HG02938 (cell line): ENCODE measurements around the gene RAB44.
"Not testable (repeated sequence)": the region's sequence is repeated elsewhere in the genome, so short reads cannot be mapped to it uniquely, and the experiment has no call there.

Experiments used
- ATAC-seq: cut with Tn5 transposase; IDR thresholded peaks from one replicate; pipeline ENCODE4 v1.9.1; 2021; ENCODE audit warnings: mild to moderate bottlenecking, moderate library complexity; ENCODE audit not compliant: unreplicated experiment

Gene RAB44

DNA sequence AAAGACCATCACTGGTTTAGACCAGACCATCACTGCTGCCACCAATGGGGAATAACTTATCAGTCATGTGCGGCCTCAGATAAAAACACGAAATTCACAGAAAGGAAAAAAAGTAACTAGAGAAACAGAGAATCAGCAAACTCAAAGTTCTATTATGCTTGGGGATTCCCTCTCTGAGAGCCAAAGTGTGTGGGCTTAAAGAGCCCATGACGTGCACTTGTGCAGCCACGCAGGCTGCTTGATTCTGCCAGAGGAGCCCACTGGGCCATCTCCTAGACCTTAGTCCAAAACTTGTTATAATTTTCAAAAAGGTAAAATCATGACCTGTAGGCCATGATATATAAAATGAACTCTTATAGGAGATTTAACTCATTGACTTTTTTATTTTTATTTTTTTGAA, 15.2 kb downstream of the RAB44 start:
- no peak for ATAC-seq

DNA sequence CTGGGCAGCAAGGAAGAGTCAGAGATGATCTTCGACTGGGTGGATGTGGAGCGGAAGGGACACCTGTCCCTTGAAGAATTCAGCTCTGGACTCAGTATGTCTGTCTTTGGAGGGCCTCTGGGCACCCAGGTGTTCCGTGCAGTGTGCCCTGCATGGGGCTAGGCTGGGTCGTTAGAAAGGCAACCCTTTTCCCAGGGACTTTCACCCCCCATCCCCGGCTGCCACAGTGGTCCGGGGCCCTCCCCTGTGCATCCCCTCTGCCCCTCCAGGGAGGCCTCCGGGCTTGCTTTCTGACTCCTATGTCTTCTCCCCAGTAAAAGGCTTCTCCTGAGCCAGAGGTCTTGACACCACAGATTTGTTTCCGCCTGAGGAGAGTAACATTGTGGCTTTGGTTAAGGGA, 16.2 kb downstream of the RAB44 start:
- no peak for ATAC-seq

DNA sequence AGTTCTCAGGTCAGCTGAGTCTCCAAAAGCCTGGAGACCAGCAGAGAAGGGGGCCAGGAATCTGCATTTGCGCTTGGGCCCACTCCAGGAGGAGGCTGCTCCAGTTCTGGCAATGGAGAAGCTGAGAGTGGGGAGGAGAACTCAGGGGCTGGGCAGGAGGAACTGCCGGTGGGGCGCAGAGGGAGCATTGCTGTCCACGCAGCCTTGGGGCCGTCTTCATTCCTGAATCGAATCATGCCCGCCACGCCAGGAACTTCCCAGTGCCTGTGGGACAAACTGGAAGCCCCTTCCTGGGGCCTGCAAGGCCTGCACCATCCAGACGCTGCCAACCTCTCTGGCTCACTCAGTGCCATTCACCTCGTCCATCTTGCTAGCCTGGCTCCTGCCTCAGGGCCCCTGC, 16.9 kb downstream of the RAB44 start:
- no peak for ATAC-seq

DNA sequence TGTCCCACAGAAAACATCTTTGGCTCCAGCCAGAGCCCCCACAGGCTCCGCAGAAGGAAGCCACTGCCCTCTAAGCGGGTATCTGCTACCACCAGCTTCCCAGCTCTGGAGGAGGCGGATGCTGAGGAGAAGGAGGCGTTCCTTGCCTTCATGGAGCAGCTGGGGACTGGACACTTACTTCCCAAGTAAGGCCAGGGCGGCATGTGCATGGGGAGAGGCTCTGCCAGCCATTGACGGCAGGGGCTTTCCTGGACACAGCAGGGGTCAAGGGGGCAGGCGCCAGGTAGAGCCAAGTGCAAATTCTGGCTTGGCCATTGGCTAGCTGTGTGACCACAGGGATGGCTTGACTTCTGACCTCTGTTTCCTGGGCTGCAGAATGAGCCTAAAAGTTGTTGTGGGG, 17.8 kb downstream of the RAB44 start:
- ATAC-seq, result no peak

DNA sequence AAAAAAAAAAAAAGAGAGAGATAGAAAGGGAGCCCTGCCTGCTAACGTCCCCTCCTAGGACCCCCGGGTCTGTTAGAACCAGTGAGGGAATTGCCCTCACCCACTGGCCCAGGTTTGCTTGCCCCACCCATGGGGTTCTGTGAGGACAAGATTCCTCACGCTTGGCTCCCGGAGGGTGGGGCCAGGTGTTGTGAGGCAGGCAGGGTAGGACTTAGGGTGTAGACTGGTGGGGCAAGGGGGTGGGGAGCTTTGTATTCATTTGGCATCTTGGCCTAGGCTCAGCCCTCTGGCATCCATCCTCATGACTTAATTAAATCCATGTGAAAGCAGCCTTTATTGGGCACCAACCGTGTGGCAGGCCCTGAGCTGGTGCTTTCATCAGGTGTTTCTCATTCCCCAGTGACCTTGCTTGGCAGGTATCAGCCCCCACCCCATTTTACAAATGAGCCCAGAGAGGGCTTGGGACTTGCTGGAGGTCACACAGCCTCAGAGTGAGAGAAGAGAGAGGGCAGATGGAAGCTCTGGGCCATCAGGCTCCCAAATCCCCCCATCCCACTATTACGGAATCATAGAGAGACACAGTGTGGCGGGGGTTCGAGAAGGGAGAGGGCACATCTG, 19.0 kb downstream of the RAB44 start:
- no peak for ATAC-seq

DNA sequence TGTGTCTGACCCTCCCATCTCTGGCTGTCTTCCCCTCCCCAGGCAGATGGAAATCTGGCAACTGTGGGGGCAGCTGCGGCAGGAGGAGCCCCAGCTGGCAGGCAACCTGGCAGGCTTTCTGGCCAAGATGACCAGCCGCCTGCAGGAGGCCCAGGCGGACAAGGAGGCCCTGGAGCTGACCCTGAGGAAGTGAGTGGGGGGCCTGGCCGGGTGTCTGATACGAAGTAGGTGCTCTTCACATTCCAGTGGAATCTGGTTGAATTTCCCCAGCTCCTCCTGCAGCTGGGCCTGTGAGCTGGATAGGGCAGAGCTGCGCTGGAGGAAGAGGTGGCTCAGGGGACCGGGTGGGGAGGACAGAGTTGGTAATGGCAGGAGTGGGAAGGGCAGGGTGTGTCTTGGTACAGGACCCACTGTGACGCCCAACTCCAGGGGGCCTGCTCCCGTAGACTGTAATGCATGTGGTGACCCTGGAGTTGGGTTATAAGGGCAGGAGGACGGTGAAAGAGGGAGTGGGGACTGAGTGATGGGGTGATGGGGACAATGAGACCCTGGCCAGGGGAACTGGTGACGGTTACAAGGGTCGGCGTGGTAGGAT, 19.7 kb downstream of the RAB44 start:
- ATAC-seq, result no peak

DNA sequence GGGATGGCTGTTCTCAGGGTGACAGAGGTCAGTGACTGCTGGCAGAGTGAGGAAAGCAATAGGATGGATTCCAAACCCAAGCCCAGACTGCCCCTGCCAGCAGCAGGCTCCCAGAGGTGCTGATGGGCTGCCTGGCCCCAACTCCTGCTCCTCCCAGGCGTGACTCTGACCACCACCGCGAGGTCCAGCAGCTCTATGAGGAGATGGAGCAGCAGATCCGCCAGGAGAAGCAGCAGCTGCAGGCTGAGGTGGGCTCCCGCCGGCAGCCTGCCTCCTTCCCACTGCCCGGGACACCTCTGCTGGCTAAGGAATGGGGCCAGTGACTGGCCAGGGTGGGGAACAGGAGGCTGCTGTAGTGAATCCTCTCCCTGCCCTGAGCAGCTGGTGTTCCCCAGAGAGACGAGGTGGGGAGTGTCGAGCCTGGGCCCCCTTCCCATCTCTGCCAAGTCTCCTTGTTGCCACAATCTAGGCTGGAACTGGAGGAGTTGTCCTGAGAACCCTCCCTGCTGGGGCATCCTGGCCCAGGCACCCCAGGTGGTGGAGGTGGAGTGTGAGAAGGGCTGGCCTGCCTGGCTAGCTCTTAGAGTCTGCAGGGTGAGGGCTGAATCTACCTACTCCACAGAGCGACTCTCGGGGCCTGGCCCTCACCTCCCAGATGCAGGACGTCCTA, 20.4 kb downstream of the RAB44 start:
- ATAC-seq, result no peak

DNA sequence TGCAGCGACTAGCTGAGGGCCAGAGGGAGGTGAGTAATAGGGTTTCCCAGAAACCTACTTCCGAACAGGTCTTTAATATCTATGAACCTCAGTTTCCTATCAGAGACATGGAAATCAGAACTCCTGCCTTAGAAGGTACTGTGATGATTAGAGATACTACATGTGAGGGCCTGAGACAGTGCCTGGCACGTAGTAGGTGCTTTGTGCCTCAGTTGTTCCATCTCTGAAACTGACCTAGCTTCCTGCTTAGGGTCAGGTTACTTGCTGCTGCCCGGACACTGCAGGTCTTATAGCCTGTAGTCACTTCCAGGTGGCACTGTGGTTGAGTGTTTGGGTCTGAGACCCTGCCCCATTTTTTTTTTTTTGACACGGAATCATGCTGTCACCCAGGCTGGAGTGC, 20.9 kb downstream of the RAB44 start:
- ATAC-seq, result no peak

DNA sequence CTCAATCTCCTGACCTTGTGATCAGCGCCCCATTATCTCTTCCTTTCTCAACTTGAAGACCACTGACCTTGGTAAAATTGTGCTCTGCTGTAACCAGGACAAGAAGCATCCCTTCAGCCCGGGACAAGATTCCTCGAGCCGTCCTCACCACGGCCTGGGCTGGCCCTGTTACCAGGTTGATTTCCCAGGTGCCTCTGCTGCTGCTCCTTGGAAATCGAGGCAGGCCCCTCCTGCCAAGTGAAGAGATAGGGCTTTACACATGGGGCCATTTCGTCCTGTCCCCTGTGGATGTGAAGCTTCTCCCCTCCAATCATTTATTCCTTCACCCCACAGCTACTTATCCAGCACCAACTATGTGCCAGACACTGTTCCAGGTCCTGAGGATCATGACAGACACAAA, 21.5 kb downstream of the RAB44 start:
- ATAC-seq, result no peak

DNA sequence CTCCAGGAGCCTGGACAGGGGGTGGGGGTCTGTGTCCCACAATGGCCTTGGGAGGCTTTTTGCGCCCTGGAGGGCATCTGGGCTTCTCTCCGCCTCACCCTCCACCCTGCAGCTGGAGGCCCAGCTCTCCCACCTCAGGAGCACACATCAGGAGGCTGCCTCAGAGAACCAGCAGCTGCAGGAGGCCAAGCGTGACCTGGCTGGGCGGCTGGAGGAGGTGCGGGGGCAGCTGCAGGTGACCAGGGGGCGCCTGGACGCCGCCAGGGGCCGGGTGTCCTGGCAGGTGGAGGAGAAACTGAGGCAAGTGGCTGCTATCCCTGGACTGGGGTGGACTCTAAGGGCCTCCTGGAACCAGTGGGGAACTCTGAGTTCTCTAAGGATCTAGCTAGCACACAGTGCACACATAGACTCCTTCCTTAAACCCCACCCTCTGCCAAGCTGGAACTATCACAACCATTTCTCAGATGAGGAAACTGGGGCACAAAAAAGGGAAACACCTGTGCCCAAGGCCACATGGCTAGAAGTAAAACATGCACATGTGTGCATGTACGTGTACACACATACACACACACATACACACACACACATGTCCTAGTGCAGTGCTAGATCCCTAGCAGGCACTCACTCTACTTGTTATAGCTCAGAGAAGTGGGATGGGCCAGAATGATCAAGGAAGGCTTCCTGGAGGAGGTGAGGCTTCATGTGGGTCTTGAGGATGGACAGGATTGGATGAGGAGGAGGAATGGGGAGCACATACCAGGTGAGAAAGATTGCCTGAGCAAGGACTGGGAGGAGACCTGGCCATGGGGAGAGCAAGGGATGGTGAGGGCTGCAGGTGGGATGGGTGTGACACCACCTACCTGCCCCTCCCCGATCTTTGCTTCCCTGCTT, 22.9 kb downstream of the RAB44 start:
- ATAC-seq, result no peak

DNA sequence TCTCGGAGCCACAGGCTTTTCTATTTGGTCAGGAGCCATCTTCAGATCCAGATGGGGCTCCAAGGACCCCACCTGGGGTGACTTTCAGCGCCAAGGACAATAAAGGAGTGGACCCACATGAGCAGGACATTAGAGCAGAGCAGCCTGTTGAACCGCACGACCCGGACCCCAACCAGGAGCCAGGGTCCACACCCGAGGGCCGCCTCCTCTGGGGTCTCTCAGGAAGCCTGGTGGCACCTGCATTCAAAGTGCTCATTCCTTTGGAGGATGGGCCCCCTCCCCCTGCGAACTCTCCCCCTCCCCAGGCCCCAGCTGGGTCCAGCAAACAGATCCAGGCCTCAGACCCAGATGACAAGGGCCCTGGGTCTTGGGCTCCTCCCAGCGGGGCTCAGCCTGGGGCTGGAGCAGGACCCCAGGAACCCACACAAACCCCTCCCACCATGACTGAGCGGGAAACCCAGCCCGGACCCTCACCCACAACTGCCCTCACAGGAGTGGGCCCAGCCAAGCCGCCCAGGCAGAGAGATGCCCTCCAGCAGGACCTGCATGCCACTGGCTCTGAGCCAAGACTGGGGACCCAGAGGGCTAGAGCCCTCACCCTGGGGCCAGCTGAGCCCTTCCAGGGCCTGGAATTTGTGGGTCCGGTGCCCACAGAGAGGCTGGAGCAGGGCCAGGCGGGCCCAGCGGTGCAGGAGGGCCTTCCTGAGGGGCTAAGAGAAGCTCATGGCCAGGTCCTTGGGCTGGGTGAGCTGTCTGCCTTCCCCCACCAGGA, 23.9 kb downstream of the RAB44 start:
- no peak for ATAC-seq

DNA sequence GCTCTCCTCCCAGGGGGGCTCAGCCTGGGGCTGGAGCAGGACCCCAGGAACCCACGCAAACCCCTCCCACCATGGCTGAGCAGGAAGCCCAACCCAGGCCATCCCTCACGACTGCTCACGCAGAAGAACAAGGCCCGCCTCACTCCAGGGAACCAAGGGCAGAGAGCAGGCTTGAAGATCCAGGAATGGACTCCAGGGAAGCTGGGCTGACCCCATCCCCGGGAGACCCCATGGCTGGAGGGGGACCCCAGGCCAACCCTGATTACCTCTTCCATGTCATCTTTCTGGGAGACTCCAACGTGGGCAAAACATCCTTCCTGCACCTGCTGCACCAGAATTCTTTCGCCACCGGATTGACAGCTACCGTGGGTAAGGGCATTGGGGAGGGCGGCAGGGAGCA, 24.7 kb downstream of the RAB44 start:
- no peak for ATAC-seq

DNA sequence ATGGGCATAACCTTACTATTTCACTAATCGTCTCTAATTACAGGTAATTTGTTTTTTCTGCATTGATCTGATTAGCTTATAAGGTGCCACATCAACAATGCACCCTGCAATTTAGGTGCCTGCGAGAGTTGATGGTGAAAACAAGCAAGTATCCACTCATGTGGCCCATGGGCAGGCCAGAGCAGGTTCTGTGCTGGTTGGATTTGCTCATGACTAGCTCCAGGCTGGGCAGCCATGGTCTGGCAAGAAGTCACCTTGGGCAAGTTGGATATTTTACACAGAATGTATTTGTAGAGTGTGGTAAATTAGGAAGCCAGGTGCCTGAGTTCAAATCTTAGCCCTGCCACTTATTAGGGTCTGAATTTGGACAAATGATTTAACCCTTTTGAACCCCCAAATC, 25.3 kb downstream of the RAB44 start:
- no peak for ATAC-seq

DNA sequence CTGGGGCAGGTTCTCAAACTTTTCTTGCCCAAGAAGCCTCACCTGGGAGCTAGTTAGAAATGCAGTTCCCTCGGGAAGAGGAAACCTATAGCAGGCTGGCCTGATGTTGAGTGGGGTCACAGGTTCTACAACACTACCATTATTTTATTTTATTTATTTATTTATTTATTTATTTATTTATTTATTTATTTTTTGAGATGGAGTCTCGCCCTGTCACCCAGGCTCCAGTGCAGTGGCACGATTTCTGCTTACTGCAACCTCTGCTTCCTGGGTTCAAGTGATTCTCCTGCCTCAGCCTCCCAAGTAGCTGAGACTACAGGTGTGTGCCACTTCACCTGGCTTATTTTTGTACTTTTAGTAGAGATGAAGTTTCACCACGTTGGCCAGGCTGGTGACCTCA, 26.4 kb downstream of the RAB44 start:
- not testable (repeated sequence) for ATAC-seq

DNA sequence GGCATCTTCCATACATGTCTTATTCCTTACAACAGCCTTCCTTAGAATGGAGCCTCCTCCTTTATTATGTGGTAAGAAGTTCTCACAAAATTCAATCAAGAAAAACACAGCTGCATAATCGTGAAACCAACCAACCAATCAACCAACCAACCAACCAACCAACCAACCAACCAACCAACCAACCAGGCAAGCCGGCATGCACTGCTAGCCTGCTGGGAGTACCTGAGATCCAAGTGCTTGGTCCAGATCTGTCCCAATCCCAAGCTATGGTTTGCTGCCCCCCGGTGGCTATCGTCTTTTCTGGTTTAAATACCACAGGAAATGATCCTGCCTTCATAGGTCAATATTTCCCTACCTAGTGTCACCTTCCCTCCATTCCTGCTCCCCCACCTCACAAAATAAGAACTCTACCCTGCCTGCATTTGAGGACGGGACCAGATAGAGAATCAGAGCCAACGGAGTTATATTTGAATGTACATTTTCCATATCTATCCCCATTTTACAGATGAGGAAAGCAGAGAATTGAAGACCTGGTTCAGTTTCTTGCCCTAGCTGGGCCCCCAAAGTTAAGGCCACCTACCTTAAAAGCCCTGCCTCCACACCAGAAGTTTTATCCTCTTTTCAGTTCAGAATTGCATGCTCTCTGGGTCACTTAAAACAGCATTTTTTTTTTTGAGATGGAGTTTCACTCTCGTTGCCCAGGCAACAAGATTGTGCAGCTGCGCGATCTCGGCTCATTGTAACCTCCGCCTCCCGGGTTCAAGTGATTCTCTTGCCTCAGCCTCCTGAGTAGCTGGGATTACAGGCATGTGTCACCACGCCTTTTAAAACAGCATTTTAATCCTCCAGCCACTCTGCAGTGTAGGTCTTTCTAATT, 27.1 kb downstream of the RAB44 start:
- ATAC-seq, result no peak

DNA sequence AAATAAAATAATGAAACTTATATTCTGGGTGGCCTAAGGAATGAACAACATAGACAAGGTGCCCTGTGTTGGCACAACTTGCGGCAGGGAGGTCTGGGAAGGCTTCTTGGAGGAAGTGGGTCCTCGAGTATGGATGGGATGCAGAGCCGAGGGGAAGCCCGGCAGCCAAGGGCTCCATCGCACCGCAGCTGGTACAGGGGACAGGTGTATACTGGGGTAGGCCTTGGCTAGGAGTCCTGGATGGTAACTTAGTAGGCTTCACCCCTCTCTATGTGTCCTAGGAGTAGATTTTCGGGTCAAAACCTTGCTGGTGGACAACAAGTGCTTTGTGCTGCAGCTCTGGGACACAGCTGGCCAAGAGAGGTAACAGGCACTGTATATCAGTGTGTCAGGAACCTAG, 28.0 kb downstream of the RAB44 start:
- ATAC-seq, result no peak

DNA sequence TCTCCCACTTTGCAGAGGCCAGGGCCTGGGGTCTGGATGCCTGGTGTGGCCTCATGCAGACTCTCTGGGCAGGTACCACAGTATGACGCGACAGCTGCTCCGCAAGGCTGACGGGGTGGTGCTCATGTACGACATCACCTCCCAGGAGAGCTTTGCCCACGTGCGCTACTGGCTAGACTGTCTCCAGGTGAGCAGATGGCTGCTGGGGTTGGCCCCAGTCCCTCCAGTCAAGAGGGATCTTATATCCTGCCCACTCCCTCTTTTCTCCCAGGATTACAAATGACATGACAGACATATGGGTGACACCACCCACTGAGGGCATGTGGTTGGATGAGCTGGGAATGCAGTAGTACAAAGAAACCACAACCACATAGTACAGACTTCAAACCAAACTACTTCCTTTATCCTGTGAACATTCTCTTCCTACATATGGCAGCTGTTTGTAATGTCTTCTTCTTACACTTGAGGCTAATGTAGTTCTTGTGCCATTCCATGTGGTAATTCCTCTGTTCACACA, 29.9 kb downstream of the RAB44 start:
- ATAC-seq, result no peak

DNA sequence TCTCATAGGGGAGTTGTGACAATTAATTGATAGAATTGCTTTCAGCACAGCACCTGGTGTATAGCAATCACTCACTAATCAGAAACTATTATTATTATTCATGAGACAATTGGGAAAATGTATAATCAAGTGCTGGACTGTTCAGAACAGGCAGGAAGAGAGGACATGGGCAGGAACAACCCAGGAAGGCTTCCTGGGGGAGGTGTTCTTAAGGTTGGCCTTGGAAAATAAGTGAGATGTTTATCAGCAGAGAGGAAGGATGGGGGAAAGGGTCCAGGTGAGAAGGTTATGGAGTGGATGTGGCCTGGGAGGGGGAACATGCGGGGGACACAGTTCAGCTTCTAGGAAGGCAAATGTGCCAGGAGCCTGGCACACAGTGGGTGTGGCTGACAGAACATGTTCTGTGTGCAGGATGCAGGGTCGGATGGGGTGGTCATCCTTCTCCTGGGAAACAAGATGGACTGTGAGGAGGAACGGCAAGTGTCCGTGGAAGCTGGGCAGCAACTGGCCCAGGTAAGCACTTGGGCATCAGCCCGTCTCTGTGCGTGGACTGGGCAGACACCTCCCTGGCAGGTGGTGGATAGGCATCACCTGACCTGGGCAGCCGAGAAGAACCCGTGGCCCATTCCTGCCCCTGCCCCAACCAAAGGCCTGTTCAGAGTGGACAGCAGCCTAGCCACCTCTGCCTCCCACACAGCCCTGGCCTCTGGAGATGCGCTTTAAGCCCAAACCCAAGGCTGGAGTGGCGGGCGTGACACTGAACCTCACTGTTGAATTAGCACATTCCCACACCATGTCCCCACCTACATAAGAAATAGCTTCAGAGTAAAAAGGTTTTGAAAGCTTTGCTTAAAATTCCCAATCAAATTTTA, 30.9 kb downstream of the RAB44 start:
- no peak for ATAC-seq

DNA sequence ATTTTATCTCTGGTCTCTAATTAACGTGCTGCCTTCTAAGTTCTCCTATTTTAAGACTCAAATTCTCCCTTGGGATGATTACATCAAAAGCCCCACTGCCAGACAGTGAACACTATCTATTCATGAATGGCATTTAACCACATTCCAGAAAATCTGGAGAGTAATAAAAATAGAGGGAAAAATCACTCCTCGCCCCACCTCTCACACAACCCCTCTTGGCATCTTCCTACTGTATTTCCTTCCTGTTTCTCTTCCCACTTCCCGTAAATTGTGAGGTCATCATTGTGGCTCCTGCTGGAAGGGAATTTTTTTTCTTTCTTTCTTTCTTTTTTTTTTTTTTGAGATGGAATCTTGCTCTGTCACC, 31.5 kb downstream of the RAB44 start:
- ATAC-seq, result no peak
